T-helper 1 cell treated with Interleukin-12 subunit alpha and Interleukin-12 subunit beta and Interleukin-4 antibody, amounts not matched to agents 30 μg/mL and 1 μg/mL, for 36 hours (primary cell): ENCODE measurements around the gene DYNC2I2.
A peak's percentile ranks its signal among the peaks of the same experiment; 100 is the strongest.
"Not testable (repeated sequence)": the region's sequence is repeated elsewhere in the genome, so short reads cannot be mapped to it uniquely, and the experiment has no call there.

Experiments used
- H3K27ac Mint-ChIP-seq: one replicate; pipeline ENCODE4 v1.8.0; 2021; ENCODE audit warnings: mild to moderate bottlenecking, mixed read lengths
- H3K27me3 Mint-ChIP-seq: one replicate; pipeline ENCODE4 v1.8.0; 2021; ENCODE audit warnings: low read depth, mixed read lengths
- H3K36me3 Mint-ChIP-seq: one replicate; pipeline ENCODE4 v1.8.0; 2021; ENCODE audit warnings: low read depth, mixed read lengths
- H3K4me1 Mint-ChIP-seq: one replicate; pipeline ENCODE4 v1.8.0; 2021; ENCODE audit warnings: low read depth, mixed read lengths
- H3K4me3 Mint-ChIP-seq: one replicate; pipeline ENCODE4 v1.8.0; 2021; ENCODE audit warnings: mild to moderate bottlenecking, moderate library complexity, mixed read lengths
- H3K9me3 Mint-ChIP-seq: one replicate; pipeline ENCODE4 v1.8.0; 2021; ENCODE audit warnings: mixed read lengths

DYNC2I2 gene

GRCh38 chr9:128656416-128657343 is at the start of gene DYNC2I2:
Gene DYNC2I2 (minus strand): TSS chr9:128656847. CDS start chr9:128656726, 121 bp downstream.
- H3K4me1 Mint-ChIP-seq, result peaks cover 6% of the 10 kb centered on the region
- no peaks in the 10 kb centered on the region for H3K9me3 Mint-ChIP-seq
- peak within 1 kb of the TSS; percentile 100 for H3K27ac Mint-ChIP-seq
- H3K36me3 Mint-ChIP-seq, result no peaks in the 10 kb centered on the region
- H3K4me3 Mint-ChIP-seq, result peak within 1 kb of the TSS; percentile 91
- H3K27me3 Mint-ChIP-seq, result no peaks in the 10 kb centered on the region

- no peaks in the 10 kb centered on the region for H3K9me3 Mint-ChIP-seq
- no peaks in the 10 kb centered on the region for H3K27me3 Mint-ChIP-seq
- peaks cover 7% of the 10 kb centered on the region for H3K4me1 Mint-ChIP-seq
- H3K27ac Mint-ChIP-seq, result no peak overlapping the region
- H3K4me3 Mint-ChIP-seq, result no peak overlapping the region
- no peaks in the 10 kb centered on the region for H3K36me3 Mint-ChIP-seq
Observed at GRCh38 chr9:128706045-128706444, 49.4 kb upstream of the DYNC2I2 start.

GRCh38 chr9:128705051-128705965 is 48.7 kb upstream of the DYNC2I2 start:
- Mint-ChIP-seq H3K4me3 (no peak overlapping the region), H3K4me1 (peaks cover 7% of the 10 kb centered on the region), H3K36me3 (no peaks in the 10 kb centered on the region), H3K27ac (no peak overlapping the region), H3K27me3 (no peaks in the 10 kb centered on the region), H3K9me3 (no peaks in the 10 kb centered on the region)

- Mint-ChIP-seq H3K4me1 (peaks cover 7% of the 10 kb centered on the region), H3K9me3 (no peaks in the 10 kb centered on the region), H3K36me3 (no peaks in the 10 kb centered on the region), H3K4me3 (no peak overlapping the region), H3K27ac (no peak overlapping the region), H3K27me3 (no peaks in the 10 kb centered on the region)
Observed at GRCh38 chr9:128704356-128704670, 47.7 kb upstream of the DYNC2I2 start.

- no peaks in the 10 kb centered on the region for H3K27me3 Mint-ChIP-seq
- H3K9me3 Mint-ChIP-seq, result no peaks in the 10 kb centered on the region
- H3K36me3 Mint-ChIP-seq, result no peaks in the 10 kb centered on the region
- H3K27ac Mint-ChIP-seq, result peak overlapping the region; percentile 66
- H3K4me3 Mint-ChIP-seq, result peak overlapping the region; percentile 75
- H3K4me1 Mint-ChIP-seq, result peaks cover 7% of the 10 kb centered on the region
Observed at GRCh38 chr9:128703616-128704355, 47.1 kb upstream of the DYNC2I2 start.

GRCh38 chr9:128702949-128703615 is 46.4 kb upstream of the DYNC2I2 start:
- H3K27me3 Mint-ChIP-seq, result no peaks in the 10 kb centered on the region
- peak overlapping the region; percentile 75 for H3K4me3 Mint-ChIP-seq
- H3K4me1 Mint-ChIP-seq, result peaks cover 7% of the 10 kb centered on the region
- H3K27ac Mint-ChIP-seq, result peak overlapping the region; percentile 66
- H3K9me3 Mint-ChIP-seq, result no peaks in the 10 kb centered on the region
- H3K36me3 Mint-ChIP-seq, result no peaks in the 10 kb centered on the region

- peaks cover 7% of the 10 kb centered on the region for H3K4me1 Mint-ChIP-seq
- no peaks in the 10 kb centered on the region for H3K9me3 Mint-ChIP-seq
- H3K27ac Mint-ChIP-seq, result peak within 1 kb of the TSS; percentile 72
- peak within 1 kb of the TSS; percentile 96 for H3K4me3 Mint-ChIP-seq
- H3K27me3 Mint-ChIP-seq, result no peaks in the 10 kb centered on the region
- H3K36me3 Mint-ChIP-seq, result no peaks in the 10 kb centered on the region
Observed at GRCh38 chr9:128702445-128702948, 45.9 kb upstream of the DYNC2I2 start, which contains the start of gene PKN3. Gene PKN3 (plus strand): TSS chr9:128702503. CDS start chr9:128702916, 413 bp downstream.

GRCh38 chr9:128701227-128701854 is 44.7 kb upstream of the DYNC2I2 start:
- Mint-ChIP-seq H3K4me3 (peak overlapping the region; percentile 96), H3K27ac (no peak overlapping the region), H3K36me3 (peaks cover 7% of the 10 kb centered on the region), H3K4me1 (peaks cover 7% of the 10 kb centered on the region), H3K9me3 (no peaks in the 10 kb centered on the region), H3K27me3 (no peaks in the 10 kb centered on the region)

- H3K9me3 Mint-ChIP-seq, H3K27me3 Mint-ChIP-seq, H3K4me3 Mint-ChIP-seq, H3K4me1 Mint-ChIP-seq, H3K27ac Mint-ChIP-seq: not testable (repeated sequence)
- H3K36me3 Mint-ChIP-seq, result peaks cover 19% of the 10 kb centered on the region
Observed at GRCh38 chr9:128699096-128699795, 42.6 kb upstream of the DYNC2I2 start.

GRCh38 chr9:128696923-128697707 is 40.5 kb upstream of the DYNC2I2 start:
- Mint-ChIP-seq H3K27ac (no peak overlapping the region), H3K27me3 (no peaks in the 10 kb centered on the region), H3K36me3 (peaks cover 36% of the 10 kb centered on the region), H3K4me1 (peaks cover 15% of the 10 kb centered on the region), H3K4me3 (no peak overlapping the region), H3K9me3 (no peaks in the 10 kb centered on the region)

- Mint-ChIP-seq H3K4me1 (peaks cover 21% of the 10 kb centered on the region), H3K27me3 (no peaks in the 10 kb centered on the region), H3K9me3 (no peaks in the 10 kb centered on the region), H3K27ac (no peak overlapping the region), H3K36me3 (peaks cover 51% of the 10 kb centered on the region), H3K4me3 (no peak overlapping the region)
Observed at GRCh38 chr9:128694344-128694743, 37.7 kb upstream of the DYNC2I2 start.

- H3K27ac Mint-ChIP-seq, H3K9me3 Mint-ChIP-seq, H3K27me3 Mint-ChIP-seq, H3K4me3 Mint-ChIP-seq: not testable (repeated sequence)
- peaks cover 51% of the 10 kb centered on the region for H3K36me3 Mint-ChIP-seq
- peaks cover 21% of the 10 kb centered on the region for H3K4me1 Mint-ChIP-seq
Observed at GRCh38 chr9:128693738-128694137, 37.1 kb upstream of the DYNC2I2 start.
